Esophagus muscularis mucosa (tissue), 4 donors: ENCODE measurements around the gene ERVV-1.

Experiments
- EP300 ChIP-seq: sonication (generic); formaldehyde crosslinking; IDR thresholded peaks from one replicate; pipeline ENCODE4 v1.6.1; 2017; ENCODE audit warnings: antibody characterized with exemption
- POLR2A ChIP-seq: fragments of 450-650 bp; IDR thresholded peaks from one replicate; pipeline ENCODE4 v1.6.1; 2017; ENCODE audit warnings: antibody characterized with exemption, moderate library complexity, mild to moderate bottlenecking, low read depth
- POLR2AphosphoS5 ChIP-seq, 2 donors: sonication (generic); formaldehyde crosslinking; IDR thresholded peaks; one replicate each; pipeline ENCODE4 v1.6.1; 2017; ENCODE audit warnings: antibody characterized with exemption in 2 of 2
- TF ChIP-seq, protein P1 (sequence below), 3 experiments: fragments of 200-600 bp in 2 of 3; fragments of 450-650 bp in 1 of 3; sonication (generic) in 2 of 3; IDR thresholded peaks; one replicate each; pipeline ENCODE4 v1.5.1; 2017 to 2019; ENCODE audit warnings: antibody characterized with exemption in 3 of 3, mild to moderate bottlenecking in 2 of 3, moderate library complexity in 1 of 3

DNA sequence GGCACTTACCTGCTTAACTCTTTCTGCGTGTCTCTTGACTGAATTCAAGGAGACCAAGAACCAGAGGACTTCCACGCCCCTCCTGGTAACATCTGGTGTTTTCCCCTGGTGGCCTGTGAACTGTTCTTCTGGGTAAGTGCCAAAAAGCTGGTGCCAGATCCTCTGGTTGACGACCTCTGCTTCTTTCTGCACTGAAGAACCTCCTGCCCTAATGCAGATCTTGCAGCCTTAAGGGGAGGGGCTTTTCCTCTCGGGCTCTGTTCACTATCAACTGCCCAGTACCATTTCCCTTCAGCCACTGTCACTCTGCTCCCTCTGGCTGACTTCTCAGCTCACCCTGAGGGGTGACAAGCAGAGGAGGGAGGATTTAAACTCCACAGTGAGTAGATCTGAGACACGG lies 6.1 kb upstream of the ERVV-1 start:
- no peak for TF ChIP-seq EP300
- TF ChIP-seq, protein P1, sequence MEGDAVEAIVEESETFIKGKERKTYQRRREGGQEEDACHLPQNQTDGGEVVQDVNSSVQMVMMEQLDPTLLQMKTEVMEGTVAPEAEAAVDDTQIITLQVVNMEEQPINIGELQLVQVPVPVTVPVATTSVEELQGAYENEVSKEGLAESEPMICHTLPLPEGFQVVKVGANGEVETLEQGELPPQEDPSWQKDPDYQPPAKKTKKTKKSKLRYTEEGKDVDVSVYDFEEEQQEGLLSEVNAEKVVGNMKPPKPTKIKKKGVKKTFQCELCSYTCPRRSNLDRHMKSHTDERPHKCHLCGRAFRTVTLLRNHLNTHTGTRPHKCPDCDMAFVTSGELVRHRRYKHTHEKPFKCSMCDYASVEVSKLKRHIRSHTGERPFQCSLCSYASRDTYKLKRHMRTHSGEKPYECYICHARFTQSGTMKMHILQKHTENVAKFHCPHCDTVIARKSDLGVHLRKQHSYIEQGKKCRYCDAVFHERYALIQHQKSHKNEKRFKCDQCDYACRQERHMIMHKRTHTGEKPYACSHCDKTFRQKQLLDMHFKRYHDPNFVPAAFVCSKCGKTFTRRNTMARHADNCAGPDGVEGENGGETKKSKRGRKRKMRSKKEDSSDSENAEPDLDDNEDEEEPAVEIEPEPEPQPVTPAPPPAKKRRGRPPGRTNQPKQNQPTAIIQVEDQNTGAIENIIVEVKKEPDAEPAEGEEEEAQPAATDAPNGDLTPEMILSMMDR (IDR thresholded peaks at IDR 0.05), result no peak
- no peak for TF ChIP-seq POLR2A
- no peak for TF ChIP-seq POLR2AphosphoS5 (IDR thresholded peaks at IDR 0.05)
